NCI-H774 (cell line): ENCODE results near the gene CERS6.

Source experiments
- DNase-seq: peaks from one replicate; lab custom pipeline; 2025; lab: John Stamatoyannopoulos, UW

The CERS6 gene

DNA sequence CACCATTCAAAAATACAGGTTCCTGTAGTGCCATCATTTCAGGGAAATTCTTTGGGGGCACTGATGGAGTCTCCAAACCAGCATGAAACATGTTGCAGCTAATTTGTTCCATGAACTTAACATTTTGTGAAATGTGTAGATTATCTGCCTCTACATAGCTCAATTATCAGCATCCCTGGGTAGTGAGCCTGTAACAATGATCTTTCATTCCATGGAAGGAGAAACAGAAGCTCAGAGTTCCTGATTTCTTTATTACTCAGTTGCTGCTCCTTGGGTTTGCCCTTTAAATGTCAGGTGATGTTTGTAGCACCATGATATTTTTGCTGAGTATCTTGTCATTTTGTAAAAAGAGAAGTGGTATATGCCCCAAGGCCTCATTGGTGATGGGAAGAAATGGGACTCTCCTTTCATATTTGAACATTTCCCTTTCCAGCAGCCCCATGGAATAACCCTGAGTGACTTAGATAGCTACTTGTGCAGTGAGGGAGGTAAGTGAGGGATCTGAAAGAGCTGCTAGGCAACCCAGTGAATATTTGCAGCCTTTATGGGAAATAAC, 146.9 kb downstream of the CERS6 start:
- DNase-seq = no peak

DNA sequence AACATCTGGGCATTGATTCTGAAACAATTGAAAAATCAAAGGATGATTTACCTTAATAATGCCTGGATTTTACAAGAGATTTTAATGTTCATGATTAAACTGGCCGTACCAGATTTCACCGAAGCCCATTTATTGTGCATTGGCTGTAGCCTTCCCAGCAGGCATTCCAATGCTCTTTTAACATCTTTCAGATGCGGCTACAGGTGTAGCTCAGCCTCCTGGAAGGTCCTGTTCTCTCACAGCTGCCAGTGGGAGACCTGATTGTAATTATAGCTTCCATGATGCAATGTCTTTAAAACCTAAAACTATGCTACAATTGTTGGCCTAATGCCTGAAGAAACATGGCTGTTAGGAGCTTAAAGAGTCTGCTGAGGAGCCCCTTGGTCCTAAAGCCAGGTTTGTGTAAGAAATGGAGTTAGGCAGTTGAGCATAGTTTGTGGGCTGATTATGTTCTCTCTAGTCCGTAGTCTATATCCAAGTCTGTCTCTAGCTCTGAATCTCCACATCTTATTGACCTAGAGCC, 147.4 kb downstream of the CERS6 start:
- DNase-seq = no peak

GRCh38 chr2:168604252-168604651, 148.2 kb downstream of the CERS6 start:
- no peak for DNase-seq

DNA sequence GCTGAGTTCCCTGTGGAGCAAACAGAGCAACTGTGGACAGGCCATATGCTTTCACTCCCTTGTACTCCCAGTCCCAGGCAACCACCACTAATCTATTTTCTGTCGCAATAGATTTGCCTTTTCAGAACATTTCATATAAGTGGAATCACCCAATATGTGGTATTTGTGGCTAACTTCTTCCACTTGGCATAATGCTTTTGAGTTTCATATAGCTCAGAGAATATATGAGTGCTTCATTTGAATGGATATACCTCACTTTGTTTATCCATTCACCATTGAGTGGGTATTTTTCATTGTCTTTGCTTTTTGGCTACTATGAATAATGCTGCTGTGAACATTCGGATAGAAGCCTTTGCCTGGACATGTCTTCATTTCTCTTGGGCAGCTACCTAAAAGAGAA, 151.9 kb downstream of the CERS6 start:
- no peak for DNase-seq

DNA sequence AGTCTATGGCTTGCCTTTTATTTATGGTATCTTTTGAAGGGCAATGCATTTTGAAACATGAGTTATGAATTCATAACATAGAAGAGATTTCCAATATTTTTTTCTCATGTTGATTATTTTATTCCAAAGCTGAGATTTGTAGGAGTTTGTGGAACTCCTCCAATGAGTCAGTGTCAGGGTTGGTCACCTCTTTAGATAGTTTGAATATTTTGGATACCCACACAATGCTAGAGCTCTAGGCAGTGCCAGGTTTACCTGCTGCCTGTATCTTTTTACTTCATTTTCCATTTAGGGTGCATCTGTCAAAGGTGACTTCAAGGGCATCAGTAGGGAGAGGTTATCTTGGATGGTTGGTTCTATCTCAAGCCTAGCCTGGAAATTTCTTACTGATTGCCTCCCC, 152.7 kb downstream of the CERS6 start:
- DNase-seq = no peak

DNA sequence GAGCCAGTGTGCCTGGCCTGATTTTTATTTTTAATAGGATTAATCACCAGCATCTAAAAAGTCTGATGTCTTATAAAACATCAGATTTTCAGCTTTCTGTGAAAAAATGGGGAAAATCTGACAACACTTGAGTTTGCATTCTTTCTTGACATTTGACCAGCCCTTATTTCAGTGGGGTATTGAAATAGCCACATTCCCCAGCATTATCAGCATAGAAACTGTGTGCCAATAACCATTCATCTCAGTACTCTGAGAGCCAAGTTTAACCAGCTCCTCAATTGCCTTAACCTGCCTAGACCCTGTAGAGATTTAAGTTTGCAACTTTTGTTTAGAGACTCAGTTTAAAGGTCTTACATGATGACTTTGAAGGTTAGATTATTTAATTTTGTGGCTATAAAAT, 155.0 kb downstream of the CERS6 start:
- no peak for DNase-seq

DNA sequence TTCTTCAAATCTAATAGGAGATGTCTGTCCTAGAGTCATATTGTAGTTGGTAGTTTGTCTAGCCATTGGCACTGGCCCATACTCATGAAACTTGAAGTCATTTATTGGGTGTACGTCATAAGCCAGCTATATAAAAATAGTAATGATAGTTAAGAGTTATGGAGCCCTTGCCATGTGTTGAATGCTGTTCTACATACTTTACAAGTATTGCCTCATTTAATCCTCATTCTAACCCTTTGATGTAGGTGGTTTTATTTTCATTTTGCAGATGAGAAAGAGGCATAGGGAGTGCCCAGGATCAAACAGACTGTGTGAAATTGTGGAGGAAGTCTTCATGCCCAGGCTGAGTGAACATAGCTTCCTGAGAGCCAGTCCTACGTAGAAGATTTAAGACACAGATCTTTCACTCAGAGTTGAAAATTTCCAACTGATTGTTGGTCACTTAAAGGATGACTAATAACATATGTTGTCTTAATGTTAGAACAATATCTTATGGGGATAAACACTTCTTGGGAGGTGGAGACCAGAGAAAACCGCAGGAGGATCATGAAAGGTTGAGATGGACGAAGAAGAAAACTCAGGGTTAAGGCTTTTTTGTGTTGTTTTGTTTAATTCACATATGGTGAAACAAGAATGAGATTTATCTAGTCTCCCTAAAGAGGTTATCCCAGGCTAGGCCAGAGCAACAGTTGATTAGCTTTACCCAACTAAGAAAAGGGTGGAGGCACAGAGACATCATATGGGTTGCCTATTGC, 156.0 kb downstream of the CERS6 start:
- DNase-seq = no peak

- no peak for DNase-seq
These were observed 156.6 kb downstream of the CERS6 start for GRCh38 chr2:168612719-168613118.

- DNase-seq = no peak
These were observed 157.5 kb downstream of the CERS6 start for GRCh38 chr2:168613551-168613950.

- DNase-seq = no peak
These were observed 158.3 kb downstream of the CERS6 start for GRCh38 chr2:168614172-168615018.

GRCh38 chr2:168620554-168620953, 164.5 kb downstream of the CERS6 start:
- no peak for DNase-seq

DNA sequence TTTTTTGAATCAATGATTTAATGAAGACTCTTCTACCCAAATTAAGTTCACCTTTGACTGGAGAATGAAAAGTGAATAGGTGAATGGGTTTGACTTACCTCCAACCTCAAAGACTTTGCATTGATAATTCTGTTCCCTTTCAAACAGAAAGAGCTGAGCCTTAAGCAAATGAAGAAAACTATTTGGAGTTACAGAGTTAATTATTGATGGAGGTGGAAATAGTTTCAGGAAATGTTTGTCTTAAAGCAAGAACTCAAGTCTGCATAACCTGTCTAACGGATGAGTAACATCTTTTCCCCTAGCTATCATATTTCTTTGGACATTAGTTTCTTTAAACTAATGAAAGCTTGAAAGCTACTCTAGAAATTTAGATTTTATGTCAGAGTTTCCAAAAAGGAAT, 166.5 kb downstream of the CERS6 start:
- no peak for DNase-seq

DNA sequence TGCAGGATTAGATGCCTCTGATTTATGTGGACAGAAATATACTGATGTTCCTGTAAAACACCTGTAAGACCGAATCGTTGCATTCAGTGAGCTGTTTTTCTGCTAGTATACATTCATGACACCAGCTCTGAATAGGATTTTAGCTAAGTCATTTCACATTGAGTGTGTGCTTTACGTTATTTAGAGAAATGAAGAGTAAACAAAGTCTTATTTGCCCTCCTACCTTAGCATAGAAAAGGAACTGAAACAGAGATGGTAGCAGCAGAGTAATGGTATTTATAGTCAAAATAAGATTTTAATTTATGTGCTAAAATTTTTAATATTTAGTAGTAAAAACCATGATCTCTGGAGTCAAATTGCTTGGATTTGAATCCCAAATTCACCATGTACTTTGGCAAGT, 168.0 kb downstream of the CERS6 start:
- peak; percentile 16 for DNase-seq

- DNase-seq = no peak
These were observed 170.0 kb downstream of the CERS6 start for GRCh38 chr2:168626096-168626495.

GRCh38 chr2:168626647-168627046, 170.6 kb downstream of the CERS6 start:
- DNase-seq = no peak

GRCh38 chr2:168632709-168633121, 176.6 kb downstream of the CERS6 start:
- DNase-seq = no peak

GRCh38 chr2:168633200-168633599, 177.1 kb downstream of the CERS6 start:
- DNase-seq = no peak

DNA sequence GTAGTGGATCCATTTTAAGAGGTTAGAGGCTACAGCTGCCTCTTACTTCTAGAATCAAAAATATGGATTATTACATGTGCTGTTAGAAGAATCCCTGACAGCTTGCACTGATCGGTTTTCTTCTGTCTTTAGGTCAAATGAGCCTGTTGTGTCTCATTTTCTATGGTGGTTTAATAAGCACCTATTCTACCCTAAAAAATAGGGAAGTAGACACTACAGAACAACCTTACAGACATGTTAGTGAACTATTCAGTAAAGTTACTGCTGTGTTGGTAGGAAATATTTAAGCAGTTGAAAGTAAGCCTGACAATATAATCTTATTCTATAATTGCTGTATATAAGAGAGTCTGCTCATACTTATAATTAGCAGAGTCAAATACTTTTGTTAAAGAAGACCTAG, 177.8 kb downstream of the CERS6 start:
- DNase-seq = no peak

DNA sequence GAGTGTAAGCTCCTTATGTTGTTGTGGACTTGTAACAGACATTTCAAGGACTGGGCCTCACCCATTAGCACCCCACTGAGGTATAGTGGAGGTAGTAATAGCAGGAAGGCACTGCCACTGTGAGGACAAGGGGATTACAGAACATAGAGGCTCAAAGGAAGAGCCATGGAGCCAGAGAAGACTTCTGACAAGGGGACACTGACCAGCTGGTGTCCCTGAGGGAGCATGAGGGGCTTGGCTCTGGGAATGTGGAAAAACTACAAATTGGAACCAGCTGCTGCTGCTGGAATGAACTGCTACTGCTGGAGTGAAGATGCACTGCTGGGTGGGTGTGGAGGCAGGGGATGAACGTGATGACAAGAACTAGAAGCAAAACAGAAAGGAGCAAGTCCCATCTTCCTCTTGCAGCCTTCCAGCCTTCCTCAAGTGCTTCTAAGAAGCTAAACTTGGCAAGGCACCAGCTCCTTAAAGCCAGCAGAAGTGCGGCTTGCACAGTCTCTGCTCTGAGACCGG, 179.0 kb downstream of the CERS6 start:
- DNase-seq = no peak

GRCh38 chr2:168639018-168639417, 182.9 kb downstream of the CERS6 start:
- no peak for DNase-seq

DNA sequence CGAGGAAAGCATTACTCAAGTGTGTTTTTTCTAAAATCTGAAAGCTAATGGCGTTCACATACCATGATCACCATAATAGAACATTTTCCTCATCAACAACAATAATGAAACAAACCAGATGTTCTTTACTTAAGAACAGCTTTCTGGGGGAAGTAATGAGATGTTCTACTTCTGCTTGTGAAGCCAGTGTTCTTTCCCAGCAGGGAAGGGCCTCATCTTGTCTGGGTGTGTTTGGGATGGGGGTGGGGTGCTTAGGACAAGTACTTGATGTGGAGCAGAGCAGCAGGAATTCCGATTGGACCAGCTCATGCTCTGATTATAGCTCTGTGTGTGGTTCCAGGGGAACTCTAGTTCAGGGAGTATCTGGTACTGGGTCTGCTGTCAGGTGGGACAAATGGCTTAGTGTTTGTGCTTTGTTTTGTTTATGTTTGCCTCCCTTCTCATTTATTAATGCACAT, 183.4 kb downstream of the CERS6 start:
- DNase-seq = no peak

- no peak for DNase-seq
These were observed 184.0 kb downstream of the CERS6 start for GRCh38 chr2:168640039-168640438.

GRCh38 chr2:168641636-168642035, 185.6 kb downstream of the CERS6 start:
- DNase-seq = no peak
